ENCODE measurements around the gene BCL6.

GRCh38 chr3:187693431-187693830 lies 51.8 kb downstream of the BCL6 start:
- TF ChIP-seq CTCF (conservative IDR thresholded peaks at IDR 0.05; ENCODE audit: low read depth in 2 of 2), result no peak
- TF ChIP-seq POLR2AphosphoS5 (IDR thresholded peaks at IDR 0.05; ENCODE audit: low read depth), result no peak
- no peak for TF ChIP-seq EZH2phosphoT487 (IDR thresholded peaks at IDR 0.05; ENCODE audit: unreplicated experiment)
